Endothelial cell (in vitro differentiated cells): ENCODE results near the gene FBXL16. TPM values are rescaled to one million over a fixed set of nuclear protein-coding genes. Genes with fewer than 3 reads are reported as not detected.
A peak's percentile ranks its signal among the peaks of the same experiment; 100 is the strongest.

ENCODE experiments used
- DNase-seq: peaks from one replicate; pipeline ENCODE4 v3.0.0; 2021; ENCODE audit warnings: low spot score
- H3K27ac Mint-ChIP-seq: one replicate; pipeline ENCODE4 v1.8.0; 2021; ENCODE audit warnings: mixed read lengths, inconsistent platforms; ENCODE audit not compliant: unreplicated experiment
- H3K27me3 Mint-ChIP-seq: one replicate; pipeline ENCODE4 v1.8.0; 2021; ENCODE audit warnings: mild to moderate bottlenecking, moderate library complexity, mixed read lengths, inconsistent platforms; ENCODE audit not compliant: unreplicated experiment
- H3K36me3 Mint-ChIP-seq: one replicate; pipeline ENCODE4 v1.8.0; 2021; ENCODE audit warnings: mild to moderate bottlenecking, low read depth, mixed read lengths, inconsistent platforms; ENCODE audit not compliant: unreplicated experiment
- H3K4me1 Mint-ChIP-seq: one replicate; pipeline ENCODE4 v1.8.0; 2021; ENCODE audit warnings: mild to moderate bottlenecking, mixed read lengths, inconsistent platforms; ENCODE audit not compliant: unreplicated experiment
- H3K4me3 Mint-ChIP-seq: one replicate; pipeline ENCODE4 v1.8.0; 2021; ENCODE audit warnings: mild to moderate bottlenecking, mixed read lengths, inconsistent platforms; ENCODE audit not compliant: unreplicated experiment
- H3K9me3 Mint-ChIP-seq: one replicate; pipeline ENCODE4 v1.8.0; 2021; ENCODE audit warnings: mixed read lengths, inconsistent platforms; ENCODE audit not compliant: unreplicated experiment
- total RNA-seq: library from RNA; stranded (reverse); fragmentation: NEBNext Ultra II Directional; extraction: Animal tissue kit (Norgen Biotek cat#: 25700); gene quantifications from one replicate; pipeline ENCODE4 v1.2.1, GENCODE V29; 2021; ENCODE audit not compliant: unreplicated experiment
- TF ChIP-seq, protein P1 (sequence below): fragments of 200-600 bp; sonication (generic); IDR thresholded peaks from one replicate; pipeline ENCODE4 v1.5.0; 2021; ENCODE audit warnings: antibody characterized with exemption; ENCODE audit not compliant: unreplicated experiment

FBXL16 gene
- total RNA-seq, 1 donor from 2014 or later = not detected

DNA sequence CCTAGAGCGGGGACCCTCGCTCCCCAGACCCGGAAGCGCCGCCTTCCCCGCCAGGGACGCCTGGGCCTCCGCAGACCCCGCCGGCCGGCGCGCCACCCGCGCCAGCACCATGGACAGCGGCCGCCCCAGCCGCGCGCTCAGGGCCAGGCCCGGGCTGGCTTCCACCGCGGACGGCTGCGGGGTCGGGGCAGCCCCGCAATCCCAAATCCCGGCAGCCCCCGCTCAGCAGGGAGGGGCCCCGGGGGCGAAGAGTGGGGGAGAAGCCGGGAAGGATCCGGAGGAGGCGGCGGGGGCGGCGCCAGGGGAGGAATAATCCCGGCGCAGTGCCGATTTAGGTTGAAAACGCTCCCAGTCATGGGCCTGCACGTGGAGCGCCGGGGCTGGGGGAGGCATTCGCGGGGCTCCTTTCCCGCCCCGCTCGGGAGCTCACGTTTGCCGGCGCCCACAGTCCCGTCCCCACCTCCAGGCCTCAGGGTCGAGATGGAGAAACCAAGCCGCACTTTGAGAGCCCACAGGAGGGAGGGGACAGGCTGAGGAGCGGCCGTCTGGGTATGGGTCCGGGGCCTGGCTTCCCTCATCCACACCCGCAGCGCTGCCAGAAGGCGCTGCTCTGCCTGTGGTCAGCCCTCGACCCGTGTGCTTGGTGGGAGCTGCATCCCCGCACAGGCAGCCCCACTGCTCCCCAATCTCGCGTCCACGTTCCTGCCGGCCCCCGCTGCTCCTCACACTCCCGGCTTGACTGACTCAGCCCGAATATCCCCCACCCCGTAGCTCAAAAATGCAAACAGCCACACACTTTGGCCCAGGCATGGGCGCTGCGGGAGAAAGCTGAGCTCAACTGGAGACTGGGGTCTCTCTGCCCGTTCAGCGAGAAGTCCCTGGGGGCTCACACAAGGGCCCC, 4.7 kb downstream of the FBXL16 start:
- Mint-ChIP-seq H3K27ac (no peak overlapping the region), H3K4me3 (no peak overlapping the region), H3K9me3 (no peaks in the 10 kb centered on the region), H3K27me3 (peaks cover 19% of the 10 kb centered on the region), H3K36me3 (no peaks in the 10 kb centered on the region), H3K4me1 (no peaks in the 10 kb centered on the region)
- DNase-seq = peak; percentile 77
- TF ChIP-seq, protein P1, sequence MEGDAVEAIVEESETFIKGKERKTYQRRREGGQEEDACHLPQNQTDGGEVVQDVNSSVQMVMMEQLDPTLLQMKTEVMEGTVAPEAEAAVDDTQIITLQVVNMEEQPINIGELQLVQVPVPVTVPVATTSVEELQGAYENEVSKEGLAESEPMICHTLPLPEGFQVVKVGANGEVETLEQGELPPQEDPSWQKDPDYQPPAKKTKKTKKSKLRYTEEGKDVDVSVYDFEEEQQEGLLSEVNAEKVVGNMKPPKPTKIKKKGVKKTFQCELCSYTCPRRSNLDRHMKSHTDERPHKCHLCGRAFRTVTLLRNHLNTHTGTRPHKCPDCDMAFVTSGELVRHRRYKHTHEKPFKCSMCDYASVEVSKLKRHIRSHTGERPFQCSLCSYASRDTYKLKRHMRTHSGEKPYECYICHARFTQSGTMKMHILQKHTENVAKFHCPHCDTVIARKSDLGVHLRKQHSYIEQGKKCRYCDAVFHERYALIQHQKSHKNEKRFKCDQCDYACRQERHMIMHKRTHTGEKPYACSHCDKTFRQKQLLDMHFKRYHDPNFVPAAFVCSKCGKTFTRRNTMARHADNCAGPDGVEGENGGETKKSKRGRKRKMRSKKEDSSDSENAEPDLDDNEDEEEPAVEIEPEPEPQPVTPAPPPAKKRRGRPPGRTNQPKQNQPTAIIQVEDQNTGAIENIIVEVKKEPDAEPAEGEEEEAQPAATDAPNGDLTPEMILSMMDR = no peak

DNA sequence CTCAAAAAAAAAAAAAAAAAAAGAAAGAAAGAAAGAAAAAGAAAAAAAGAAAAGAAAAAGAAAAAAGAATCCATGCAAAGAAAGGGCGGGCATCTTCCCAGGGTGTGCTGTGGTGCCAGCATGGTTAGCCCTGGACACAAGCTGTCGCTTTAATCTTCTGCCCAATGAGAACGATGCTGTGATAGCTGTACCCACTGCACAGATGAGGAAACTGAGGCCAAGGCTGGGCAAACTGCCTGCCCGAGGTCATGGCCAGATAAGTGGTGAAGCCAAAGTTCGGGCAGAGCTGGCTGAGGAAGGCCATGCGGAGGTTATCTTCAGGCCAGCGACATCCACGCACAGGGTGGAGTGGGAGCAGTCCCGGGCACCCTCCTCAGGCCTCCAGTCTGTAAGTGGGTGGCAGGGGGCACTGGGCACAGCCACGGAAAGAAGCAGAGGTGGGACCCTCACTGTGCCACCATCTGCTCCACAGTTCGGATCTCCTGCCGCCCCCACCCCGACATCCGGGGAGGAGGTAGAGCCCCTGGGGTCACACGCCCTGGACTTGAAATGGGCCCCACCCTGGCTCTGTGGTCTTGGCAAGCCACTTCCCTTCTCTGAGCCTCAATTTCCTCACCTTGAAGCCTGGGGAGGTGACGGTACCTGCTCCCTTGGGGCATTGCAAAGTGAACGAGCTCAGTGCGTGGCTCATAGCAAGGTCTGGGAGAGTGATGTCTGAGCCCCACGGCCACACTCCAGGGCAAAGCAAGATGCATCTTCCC, 6.5 kb downstream of the FBXL16 start:
- Mint-ChIP-seq H3K36me3 (no peaks in the 10 kb centered on the region), H3K9me3 (no peaks in the 10 kb centered on the region), H3K4me1 (no peaks in the 10 kb centered on the region), H3K4me3 (no peak overlapping the region), H3K27me3 (peaks cover 26% of the 10 kb centered on the region), H3K27ac (no peak overlapping the region)
- no peak for DNase-seq
- TF ChIP-seq, protein P1 = no peak

DNA sequence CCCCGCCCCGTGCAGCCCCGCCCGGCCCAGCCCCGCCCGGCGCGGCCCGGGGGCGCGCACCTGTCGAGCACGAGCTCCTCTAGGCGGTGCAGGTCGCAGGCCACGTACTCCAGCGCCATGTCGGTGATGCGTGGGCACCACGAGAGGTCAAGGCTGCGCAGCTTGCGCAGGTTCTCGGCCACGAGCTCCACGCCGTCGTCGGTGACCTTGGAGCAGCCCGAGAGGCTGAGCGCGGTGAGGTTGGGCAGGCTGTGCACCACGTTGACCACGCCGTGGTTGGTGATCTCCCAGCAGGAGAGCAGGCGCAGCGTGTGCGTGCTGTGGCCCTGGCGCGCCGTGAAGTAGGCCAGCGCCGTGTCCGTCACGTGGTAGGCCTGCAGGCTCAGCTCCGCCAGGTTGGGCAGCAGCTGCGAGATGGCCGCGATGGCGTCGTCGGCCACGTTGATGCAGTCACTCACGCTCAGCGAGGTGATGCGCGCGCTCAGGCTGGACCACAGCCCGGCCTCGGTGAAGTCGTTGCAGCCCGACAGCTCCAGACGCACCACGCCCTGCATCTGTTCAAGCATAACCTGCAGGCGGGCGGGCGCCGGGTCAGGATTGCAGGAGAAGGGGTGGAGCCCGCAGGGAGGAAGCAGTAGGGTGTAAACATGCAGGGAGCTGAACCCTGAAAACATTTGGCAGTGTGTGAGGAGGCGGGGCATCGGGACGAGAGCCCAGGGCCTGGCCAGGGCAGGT, 10.1 kb downstream of the FBXL16 start:
- no peak overlapping the region for H3K27ac Mint-ChIP-seq
- no peaks in the 10 kb centered on the region for H3K4me1 Mint-ChIP-seq
- TF ChIP-seq, protein P1 = no peak
- peaks cover 25% of the 10 kb centered on the region for H3K27me3 Mint-ChIP-seq
- H3K9me3 Mint-ChIP-seq = no peaks in the 10 kb centered on the region
- H3K36me3 Mint-ChIP-seq = no peaks in the 10 kb centered on the region
- H3K4me3 Mint-ChIP-seq = no peak overlapping the region
- DNase-seq = no peak

DNA sequence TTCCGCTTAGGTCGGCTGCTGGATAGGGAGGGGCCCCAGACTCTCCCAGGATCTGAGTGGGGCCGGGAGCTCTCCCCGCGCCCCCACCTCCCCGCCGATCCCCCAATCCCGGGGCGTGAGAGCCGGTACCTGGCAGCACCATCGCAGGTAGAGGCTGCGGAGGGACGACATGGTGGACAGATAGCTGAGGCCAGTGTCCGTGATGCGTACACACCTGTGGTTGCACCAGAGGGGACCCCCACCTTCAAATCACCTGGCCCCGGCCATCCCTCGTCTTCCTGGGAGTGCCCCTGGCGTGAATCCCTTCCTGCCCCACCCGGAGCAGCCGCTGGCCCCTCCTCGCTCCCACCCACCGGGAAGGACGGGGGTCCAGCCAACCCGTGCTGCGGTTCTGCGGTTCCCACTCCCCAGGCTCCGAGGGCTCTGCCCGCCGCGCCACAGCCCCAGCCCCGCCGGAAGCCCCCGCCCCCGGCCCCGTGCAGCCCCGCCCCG, 10.7 kb downstream of the FBXL16 start:
- Mint-ChIP-seq H3K4me3 (no peak overlapping the region), H3K9me3 (no peaks in the 10 kb centered on the region), H3K36me3 (no peaks in the 10 kb centered on the region), H3K27ac (no peak overlapping the region), H3K27me3 (peaks cover 25% of the 10 kb centered on the region), H3K4me1 (no peaks in the 10 kb centered on the region)
- TF ChIP-seq, protein P1 = no peak
- DNase-seq = no peak
